H1 (cell line): Measurements from ENCODE around the gene TEK. TPM values are rescaled to one million over a fixed set of nuclear protein-coding genes. Genes with fewer than 3 reads are reported as not detected.

Experiments used
- CTCF ChIA-PET: fragments of 300-600 bp; sonication (Branson Sonifier 250); formaldehyde crosslinking; loops from one replicate; lab custom pipeline; 2021; ENCODE audit not compliant: partially characterized antibody; lab: Charles Lee
- POLR2A ChIA-PET: fragments of 300-600 bp; sonication (Branson Sonifier 250); formaldehyde crosslinking; loops from one replicate; lab custom pipeline; 2021; ENCODE audit warnings: inconsistent platforms; ENCODE audit not compliant: partially characterized antibody; lab: Charles Lee
- DNase-seq, 2 experiments: peaks; one replicate each; pipeline versions ENCODE4 v3.0.0 to v3.0.0-alpha.2; 2010 to 2022; ENCODE audit warnings: low spot score in 2 of 2, low read depth in 1 of 2, mixed read lengths in 1 of 2
- FAIRE-seq: peaks from 2 replicates; lab custom pipeline; 2011; peaks lifted over from hg19 to GRCh38; lab: Jason Lieb, UNC
- H2AFZ ChIP-seq: 2 replicates; pipeline ENCODE4 v1.8.1; 2012; ENCODE audit warnings: low read length, inconsistent platforms
- H2AK5ac ChIP-seq: 2 replicates; pipeline ENCODE4 v1.6.1; 2013; ENCODE audit warnings: low read depth, low read length
- H2BK120ac ChIP-seq: replicated peaks from 2 replicates; pipeline ENCODE3; 2013; ENCODE audit warnings: low read depth, low read length, inconsistent platforms
- H2BK12ac ChIP-seq: 2 replicates; pipeline ENCODE4 v1.6.1; 2013; ENCODE audit warnings: low read depth, low read length
- H2BK15ac ChIP-seq: 2 replicates; pipeline ENCODE4 v1.6.1; 2013; ENCODE audit warnings: low read length
- H2BK20ac ChIP-seq: 2 replicates; pipeline ENCODE4 v1.6.1; 2013; ENCODE audit warnings: low read length
- H2BK5ac ChIP-seq: 2 replicates; pipeline ENCODE4 v1.6.1; 2013; ENCODE audit warnings: low read depth, low read length
- H3K14ac ChIP-seq: 2 replicates; pipeline ENCODE4 v1.6.1; 2013; ENCODE audit warnings: inconsistent platforms; ENCODE audit not compliant: insufficient read length
- H3K18ac ChIP-seq: 2 replicates; pipeline ENCODE4 v1.6.1; 2013; ENCODE audit warnings: low read length; ENCODE audit errors: extremely low read depth
- H3K23ac ChIP-seq: 2 replicates; pipeline ENCODE4 v1.6.1; 2013; ENCODE audit warnings: inconsistent platforms; ENCODE audit not compliant: insufficient read length
- H3K23me2 ChIP-seq: 2 replicates; pipeline ENCODE4 v1.6.1; 2013; ENCODE audit warnings: low read depth, low read length
- H3K27ac ChIP-seq: 2 replicates; pipeline ENCODE4 v1.6.1; 2011; ENCODE audit warnings: low read depth, low read length, inconsistent platforms
- H3K27me3 ChIP-seq, 4 experiments: replicated peaks in 1 of 4; 1 replicate in 1 of 4; 2 replicates in 3 of 4; pipeline versions ENCODE4 v1.6.1 to v1.8.1; 2011 to 2013; ENCODE audit warnings: low read length in 3 of 4, mild to moderate bottlenecking in 3 of 4, inconsistent platforms in 2 of 4, mixed read lengths in 2 of 4, moderate library complexity in 1 of 4; ENCODE audit not compliant: control insufficient read depth in 3 of 4, insufficient read depth in 3 of 4; ENCODE audit errors: extremely low read depth in 1 of 4
- H3K36me3 ChIP-seq, 4 experiments: 2 replicates each; pipeline versions ENCODE4 v1.6.1 to v1.8.1; 2011 to 2013; ENCODE audit warnings: mild to moderate bottlenecking in 4 of 4, low read length in 3 of 4, moderate library complexity in 2 of 4, control low read depth in 1 of 4, inconsistent platforms in 1 of 4; ENCODE audit not compliant: insufficient read depth in 4 of 4, control insufficient read depth in 2 of 4
- H3K4ac ChIP-seq: replicated peaks from 2 replicates; pipeline ENCODE3; 2013; ENCODE audit warnings: low read length, low read depth, mixed read lengths, inconsistent platforms; ENCODE audit not compliant: insufficient read length
- H3K4me1 ChIP-seq, 4 experiments: replicated peaks in 1 of 4; 1 replicate in 1 of 4; 2 replicates in 3 of 4; pipeline versions ENCODE4 v1.6.1 to v1.8.1; 2011 to 2013; ENCODE audit warnings: low read length in 3 of 4, inconsistent platforms in 2 of 4, mixed read lengths in 1 of 4; ENCODE audit not compliant: insufficient read depth in 4 of 4, control insufficient read depth in 3 of 4
- H3K4me2 ChIP-seq, 2 experiments: 2 replicates each; pipeline versions ENCODE4 v1.6.1 to v1.8.1; 2011 to 2013; ENCODE audit warnings: low read depth in 2 of 2, low read length in 2 of 2, control low read depth in 1 of 2, inconsistent platforms in 1 of 2, mild to moderate bottlenecking in 1 of 2; ENCODE audit not compliant: insufficient read depth in 1 of 2
- H3K4me3 ChIP-seq, 4 experiments: fragments of 200-600, 300-600 bp in 1 of 4; sonication (generic), shearing (Covaris generic), sonication (Bioruptor Twin) in 1 of 4; 2 replicates each; pipeline versions ENCODE4 v1.5.1 to v1.8.1; 2011 to 2016; ENCODE audit warnings: low read length in 4 of 4, low read depth in 3 of 4, control low read depth in 2 of 4, inconsistent platforms in 2 of 4, mild to moderate bottlenecking in 2 of 4, mixed read lengths in 1 of 4, moderate library complexity in 1 of 4; ENCODE audit not compliant: insufficient read depth in 2 of 4; ENCODE audit errors: extremely low read depth in 1 of 4
- H3K56ac ChIP-seq: replicated peaks from 2 replicates; pipeline ENCODE3; 2013; ENCODE audit warnings: low read depth, mild to moderate bottlenecking, mixed read lengths, low read length, inconsistent platforms; ENCODE audit not compliant: insufficient read length
- H3K79me1 ChIP-seq: 2 replicates; pipeline ENCODE4 v1.6.1; 2013; ENCODE audit warnings: low read depth, low read length, control low read depth
- H3K79me2 ChIP-seq, 2 experiments: 2 replicates each; pipeline versions ENCODE4 v1.6.1 to v1.8.1; 2012 to 2013; ENCODE audit warnings: low read length in 2 of 2, mild to moderate bottlenecking in 2 of 2, inconsistent platforms in 1 of 2; ENCODE audit not compliant: insufficient read depth in 2 of 2, control insufficient read depth in 1 of 2
- H3K9ac ChIP-seq, 4 experiments: replicated peaks in 1 of 4; 1 replicate in 1 of 4; 2 replicates in 3 of 4; pipeline versions ENCODE4 v1.6.1 to v1.8.1; 2011 to 2013; ENCODE audit warnings: low read depth in 3 of 4, low read length in 3 of 4, control low read depth in 2 of 4, mild to moderate bottlenecking in 2 of 4, moderate library complexity in 2 of 4, inconsistent platforms in 1 of 4; ENCODE audit errors: extremely low read depth in 1 of 4
- H3K9me3 ChIP-seq, 2 experiments: 2 replicates each; pipeline versions ENCODE4 v1.6.1 to v1.8.1; 2012 to 2013; ENCODE audit warnings: mild to moderate bottlenecking in 2 of 2, moderate library complexity in 2 of 2, control low read depth in 1 of 2, inconsistent platforms in 1 of 2, low read depth in 1 of 2, low read length in 1 of 2, mixed read lengths in 1 of 2; ENCODE audit not compliant: insufficient read depth in 2 of 2
- H4K20me1 ChIP-seq, 2 experiments: replicated peaks in 1 of 2; 2 replicates each; pipeline versions ENCODE3 to v1.8.1; 2011 to 2013; ENCODE audit warnings: inconsistent platforms in 2 of 2, low read length in 2 of 2, mild to moderate bottlenecking in 1 of 2; ENCODE audit not compliant: insufficient read depth in 2 of 2, control insufficient read depth in 1 of 2
- H4K5ac ChIP-seq: 2 replicates; pipeline ENCODE4 v1.6.1; 2013; ENCODE audit warnings: low read length, low read depth, mixed read lengths, inconsistent platforms; ENCODE audit not compliant: insufficient read length
- H4K8ac ChIP-seq: 2 replicates; pipeline ENCODE4 v1.8.0; 2013; ENCODE audit warnings: mild to moderate bottlenecking, moderate library complexity, low read length, inconsistent platforms; ENCODE audit not compliant: insufficient read depth; ENCODE audit errors: extremely low read depth
- H4K91ac ChIP-seq: replicated peaks from 2 replicates; pipeline ENCODE3; 2013; ENCODE audit warnings: low read length, mixed read lengths, inconsistent platforms; ENCODE audit not compliant: insufficient read length
- ASH2L ChIP-seq: fragments of 200-600, 300-600 bp; sonication (generic); IDR thresholded peaks from one replicate; pipeline ENCODE4 v1.7.1; 2017; ENCODE audit warnings: low read length
- BACH1 ChIP-seq: IDR thresholded peaks from 2 replicates; pipeline ENCODE4 v1.6.1; 2012; ENCODE audit warnings: low read length, improper control_type of control experiment
- CBX5 ChIP-seq: fragments of 300-800, 300-1000 bp; sonication (generic); IDR thresholded peaks from 2 replicates; pipeline ENCODE4 v1.7.1; 2016; ENCODE audit warnings: antibody characterized with exemption, low read length, low read depth
- EZH2 ChIP-seq: fragments of 200-600 bp; sonication (generic); IDR thresholded peaks from 2 replicates; pipeline ENCODE4 v1.7.1; 2012; ENCODE audit warnings: low read depth, mild to moderate bottlenecking, moderate library complexity, low read length, inconsistent platforms; ENCODE audit not compliant: severe bottlenecking
- GTF2F1 ChIP-seq: IDR thresholded peaks from 2 replicates; pipeline ENCODE4 v1.6.1; 2012; ENCODE audit warnings: low read depth, low read length, improper control_type of control experiment, borderline replicate concordance
- KDM5A ChIP-seq: fragments of 200-600 bp; IDR thresholded peaks from 2 replicates; pipeline ENCODE4 v1.7.1; 2012; ENCODE audit warnings: mild to moderate bottlenecking, low read length, inconsistent platforms, mixed read lengths
- SIRT6 ChIP-seq: IDR thresholded peaks from one replicate; pipeline ENCODE4 v1.7.1; 2012; ENCODE audit warnings: low read length, inconsistent platforms
- SP2 ChIP-seq: IDR thresholded peaks from 2 replicates; pipeline ENCODE4 v1.6.1; 2012; ENCODE audit warnings: mild to moderate bottlenecking, low read length, inconsistent platforms
- TBP ChIP-seq: IDR thresholded peaks from 2 replicates; pipeline ENCODE4 v1.6.1; 2011; ENCODE audit warnings: low read depth, low read length, improper control_type of control experiment
- YY1 ChIP-seq: IDR thresholded peaks from 2 replicates; pipeline ENCODE4 v1.6.1; 2011; ENCODE audit warnings: low read depth, mild to moderate bottlenecking, low read length
- WGBS, 2 experiments: shearing (Covaris generic) in 1 of 2; methylation state at CpG; one replicate each; pipeline versions ENCODE4 v1.1.6 to v1.1.7; 2013 to 2015; ENCODE audit warnings: low lambda C conversion rate in 2 of 2, mixed read lengths in 2 of 2, inconsistent platforms in 1 of 2, low coverage in 1 of 2, missing lambda C conversion rate in 1 of 2; ENCODE audit not compliant: insufficient replicate concordance in 2 of 2, insufficient coverage in 1 of 2, insufficient read length in 1 of 2; ENCODE audit errors: extremely low coverage in 1 of 2, missing lambda C conversion rate in 1 of 2; 5-methylcytosine and 5-hydroxymethylcytosine counted together
- polyA plus RNA-seq, 7 experiments: library from polyadenylated mRNA; depleted of rRNA in 3 of 7; stranded (reverse) in 5 of 7; unstranded in 2 of 7; fragments of >200 nt in 5 of 7; fragments of 200-250 nt in 2 of 7; gene quantifications; 1 replicate in 5 of 7; 2 replicates in 1 of 7; 4 replicates in 1 of 7; pipeline versions ENCODE4 v1.2.1 to v1.2.3, GENCODE V29; 2011 to 2013; ENCODE audit warnings: missing spikeins in 2 of 7, mixed read lengths in 2 of 7
- total RNA-seq: library from RNA; stranded (reverse); fragmentation: NEBNext Ultra II Directional; extraction: Animal tissue kit (Norgen Biotek cat#: 25700); gene quantifications from 2 replicates; pipeline ENCODE4 v1.2.1, GENCODE V29; 2021

Gene TEK
- total and polyA plus RNA-seq, 2 of the 8 experiments (the other 6 are each of a cell fraction or from before 2014, with no cell fraction given), result 11.0 to 35.8 TPM

GRCh38 chr9:27086818-27087680 lies 22.0 kb upstream of the TEK start:
- 90% methylated on average over 11 of the region's 11 CpGs; no CpG with 5 or more reads in 1 of the 2 experiments for WGBS, 2 experiments
- CTCF ChIA-PET, result interaction anchor here (0.7 kb wide), 1 partner anchor 195 kb away, joined by 4 read pairs; no protein-coding TSS in a partner anchor
- no peaks in the 10 kb centered on the region for H4K20me1 ChIP-seq
- no peak overlapping the region for H3K56ac ChIP-seq
- H3K23me2 ChIP-seq, result no peaks in the 10 kb centered on the region
- no peak overlapping the region for H2BK5ac ChIP-seq
- no peak overlapping the region for H2BK15ac ChIP-seq
- no peak for DNase-seq
- H4K91ac ChIP-seq, result no peak overlapping the region
- H3K4me2 ChIP-seq, result no peak overlapping the region
- no peak overlapping the region for H2BK12ac ChIP-seq
- H2AFZ ChIP-seq, result no peak overlapping the region
- no peak overlapping the region for H3K4me3 ChIP-seq
- H3K9ac ChIP-seq, result no peak overlapping the region
- TF ChIP-seq GTF2F1 (no peak), SP2 (no peak), SIRT6 (no peak), EZH2 (no peak), YY1 (no peak), TBP (no peak), CBX5 (no peak), KDM5A (no peak), BACH1 (no peak), ASH2L (no peak)
- no peak overlapping the region for H3K23ac ChIP-seq
- no peaks in the 10 kb centered on the region for H3K9me3 ChIP-seq
- no peak overlapping the region for H3K27ac ChIP-seq
- no peaks in the 10 kb centered on the region for H3K36me3 ChIP-seq
- no peak overlapping the region for H3K4ac ChIP-seq
- peak; percentile 57 for FAIRE-seq
- no peaks in the 10 kb centered on the region for H3K4me1 ChIP-seq
- H2AK5ac ChIP-seq, result no peak overlapping the region
- no peak overlapping the region for H2BK20ac ChIP-seq
- no peaks in the 10 kb centered on the region for H3K79me2 ChIP-seq
- no peak overlapping the region for H4K5ac ChIP-seq
- POLR2A ChIA-PET, result interaction anchor here (0.6 to 0.7 kb wide), 2 partner anchors 85 to 342 kb away, joined by 4 read pairs; no protein-coding TSS in a partner anchor
- no peak overlapping the region for H3K18ac ChIP-seq
- H3K79me1 ChIP-seq, result no peaks in the 10 kb centered on the region
- H3K27me3 ChIP-seq, result no peaks in the 10 kb centered on the region
- no peak overlapping the region for H2BK120ac ChIP-seq
- no peak overlapping the region for H4K8ac ChIP-seq
- no peak overlapping the region for H3K14ac ChIP-seq
